Activated naive CD4-positive, alpha-beta T cell treated with anti-CD3 and anti-CD28 coated beads for 36 hours (primary cell): ENCODE data around the gene PWP2. TPM values are rescaled to one million over a fixed set of nuclear protein-coding genes. Genes with fewer than 3 reads are reported as not detected.
A peak's percentile ranks its signal among the peaks of the same experiment; 100 is the strongest.

ENCODE experiments used
- CTCF ChIA-PET: fragments of 350-600 bp; sonication (Branson Sonifier 250); formaldehyde crosslinking; loops from one replicate; lab custom pipeline; 2021; ENCODE audit warnings: antibody characterized with exemption; lab: Charles Lee
- DNase-seq: peaks from one replicate; pipeline ENCODE4 v3.0.0-alpha.2; 2020
- H3K27ac Mint-ChIP-seq: one replicate; pipeline ENCODE4 v1.8.0; 2021; ENCODE audit warnings: mild to moderate bottlenecking, mixed read lengths
- H3K27me3 Mint-ChIP-seq: one replicate; pipeline ENCODE4 v1.8.0; 2021; ENCODE audit warnings: low read depth, mixed read lengths
- H3K36me3 Mint-ChIP-seq: one replicate; pipeline ENCODE4 v1.8.0; 2021; ENCODE audit warnings: low read depth, mixed read lengths
- H3K4me1 Mint-ChIP-seq: one replicate; pipeline ENCODE4 v1.8.0; 2021; ENCODE audit warnings: low read depth, mixed read lengths
- H3K4me3 Mint-ChIP-seq: one replicate; pipeline ENCODE4 v1.8.0; 2021; ENCODE audit warnings: mild to moderate bottlenecking, moderate library complexity, mixed read lengths
- H3K9me3 Mint-ChIP-seq: one replicate; pipeline ENCODE4 v1.8.0; 2021; ENCODE audit warnings: mixed read lengths
- intact Hi-C: fragments of 100-400 bp; cut with micrococcal nuclease; formaldehyde crosslinking; loops from one replicate; pipeline ENCODE4 v1.15.1; 2023
- total RNA-seq, 2 experiments: library from RNA; stranded (reverse); gene quantifications; one replicate each; pipeline ENCODE4 v1.2.3, GENCODE V29; 2021

The PWP2 gene
- total RNA-seq, 2 experiments from 2014 or later, result 29.6 to 30.9 TPM

DNA sequence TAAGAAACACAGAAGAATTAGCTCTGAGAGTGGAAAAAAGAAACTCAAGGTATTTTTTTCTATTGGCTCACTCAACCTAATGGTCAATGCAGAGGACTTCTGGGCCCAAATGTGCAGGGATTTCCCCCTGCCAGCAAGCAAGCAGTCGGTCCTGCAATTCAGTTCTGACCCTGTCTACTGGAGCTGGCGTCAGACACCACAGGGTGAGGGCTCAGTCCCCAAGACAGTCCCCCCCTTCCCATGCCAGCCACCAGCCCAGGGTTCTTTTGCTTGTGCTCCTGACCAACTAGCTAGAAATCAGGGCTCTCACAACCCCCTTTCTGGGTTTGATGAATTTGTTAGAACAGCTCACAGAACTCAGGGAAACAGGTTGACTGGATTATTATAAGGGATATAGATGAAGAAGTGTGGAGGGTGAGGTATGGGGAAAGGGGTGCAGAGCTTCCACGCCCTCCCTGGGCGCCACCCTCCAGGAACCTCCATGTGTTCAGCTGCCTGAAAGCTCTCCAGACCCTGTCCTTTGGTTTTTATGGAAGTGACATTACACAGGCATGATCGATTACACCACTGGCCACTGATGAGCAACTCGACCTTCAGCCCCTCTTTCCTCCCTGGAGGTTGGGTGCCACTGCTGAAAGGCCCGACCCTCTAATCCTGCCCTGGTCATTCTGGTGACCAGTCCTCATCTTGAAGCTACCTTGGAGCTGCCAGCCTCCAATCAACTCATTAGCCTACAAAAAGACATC lies 22.5 kb upstream of the PWP2 start:
- CTCF ChIA-PET, result interaction anchor here (0.7 to 3.0 kb wide), 7 partner anchors 9 to 217 kb away, joined by 3 to 14 read pairs (median 3); no protein-coding TSS in a partner anchor
- H3K27ac Mint-ChIP-seq, result peak overlapping the region; percentile 97
- H3K9me3 Mint-ChIP-seq, result no peaks in the 10 kb centered on the region
- H3K36me3 Mint-ChIP-seq, result peaks cover 72% of the 10 kb centered on the region
- no peaks in the 10 kb centered on the region for H3K27me3 Mint-ChIP-seq
- intact Hi-C loops, result no loop called here
- DNase-seq, result no peak
- H3K4me3 Mint-ChIP-seq, result peak overlapping the region; percentile 58
- peaks cover 88% of the 10 kb centered on the region for H3K4me1 Mint-ChIP-seq

GRCh38 chr21:44085491-44086321 lies 21.5 kb upstream of the PWP2 start:
- peaks cover 74% of the 10 kb centered on the region for H3K36me3 Mint-ChIP-seq
- intact Hi-C loops, result no loop called here
- peak overlapping the region; percentile 97 for H3K27ac Mint-ChIP-seq
- no peak overlapping the region for H3K4me3 Mint-ChIP-seq
- no peaks in the 10 kb centered on the region for H3K9me3 Mint-ChIP-seq
- peaks cover 96% of the 10 kb centered on the region for H3K4me1 Mint-ChIP-seq
- CTCF ChIA-PET, result interaction anchor here (0.6 to 1.7 kb wide), 7 partner anchors 20 to 216 kb away, joined by 3 to 5 read pairs (median 3); no protein-coding TSS in a partner anchor
- no peak for DNase-seq
- no peaks in the 10 kb centered on the region for H3K27me3 Mint-ChIP-seq

DNA sequence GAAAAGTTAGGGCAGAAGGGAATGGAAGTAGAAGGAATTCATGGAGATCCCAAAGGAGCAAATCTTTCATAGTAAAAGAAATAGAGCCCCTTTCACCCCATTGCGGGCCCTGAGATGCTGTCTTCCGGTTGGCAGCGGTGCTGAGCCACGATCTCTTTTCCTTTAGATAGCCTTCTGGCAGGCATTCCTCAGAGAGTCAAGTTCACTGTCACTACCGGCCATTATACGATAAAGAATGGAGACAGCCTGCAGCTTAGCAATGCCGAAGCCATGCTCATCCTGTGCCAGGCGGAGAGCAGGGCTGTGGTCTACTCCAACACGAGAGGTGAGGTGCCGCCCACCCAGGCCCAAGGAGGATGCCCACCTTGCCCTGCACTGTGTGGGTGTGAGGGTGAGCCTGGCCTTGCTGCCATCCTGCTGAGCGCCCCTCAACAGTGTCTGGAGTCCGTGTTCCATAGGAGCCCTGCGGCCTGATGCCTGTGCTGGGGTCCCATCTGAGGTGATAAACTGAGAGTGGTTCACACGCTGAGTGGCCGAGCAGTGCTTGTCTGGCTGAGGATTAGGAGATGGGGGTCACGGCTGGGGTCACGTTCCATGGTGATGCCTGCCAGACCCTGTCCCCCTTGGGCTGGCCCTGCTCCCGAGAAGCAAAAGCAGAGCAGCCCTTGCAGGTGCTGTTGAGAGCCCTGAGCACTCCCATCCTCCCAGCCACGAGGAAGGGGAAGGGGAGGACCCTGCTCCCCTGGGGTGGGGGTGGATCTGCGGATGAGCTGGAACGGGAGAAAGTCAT lies 20.4 kb upstream of the PWP2 start:
- Mint-ChIP-seq H3K4me1 (peaks cover 88% of the 10 kb centered on the region), H3K27ac (peak overlapping the region; percentile 97), H3K27me3 (no peaks in the 10 kb centered on the region), H3K9me3 (no peaks in the 10 kb centered on the region), H3K4me3 (no peak overlapping the region), H3K36me3 (peaks cover 65% of the 10 kb centered on the region)
- DNase-seq, result no peak
- CTCF ChIA-PET, result interaction anchor here (1.2 kb wide), 1 partner anchor 73 kb away, joined by 3 read pairs; no protein-coding TSS in a partner anchor
- intact Hi-C loops, result no loop called here

- H3K36me3 Mint-ChIP-seq, result peaks cover 57% of the 10 kb centered on the region
- H3K27ac Mint-ChIP-seq, result peak overlapping the region; percentile 97
- H3K4me1 Mint-ChIP-seq, result peaks cover 79% of the 10 kb centered on the region
- CTCF ChIA-PET, result interaction anchor here (0.8 to 1.2 kb wide), 2 partner anchors 8 to 74 kb away, joined by 3 read pairs; no protein-coding TSS in a partner anchor
- DNase-seq, result no peak
- H3K4me3 Mint-ChIP-seq, result no peak overlapping the region
- H3K27me3 Mint-ChIP-seq, result no peaks in the 10 kb centered on the region
- H3K9me3 Mint-ChIP-seq, result no peaks in the 10 kb centered on the region
- intact Hi-C loops, result no loop called here
These were observed 19.5 kb upstream of the PWP2 start for GRCh38 chr21:44087426-44088400.

DNA sequence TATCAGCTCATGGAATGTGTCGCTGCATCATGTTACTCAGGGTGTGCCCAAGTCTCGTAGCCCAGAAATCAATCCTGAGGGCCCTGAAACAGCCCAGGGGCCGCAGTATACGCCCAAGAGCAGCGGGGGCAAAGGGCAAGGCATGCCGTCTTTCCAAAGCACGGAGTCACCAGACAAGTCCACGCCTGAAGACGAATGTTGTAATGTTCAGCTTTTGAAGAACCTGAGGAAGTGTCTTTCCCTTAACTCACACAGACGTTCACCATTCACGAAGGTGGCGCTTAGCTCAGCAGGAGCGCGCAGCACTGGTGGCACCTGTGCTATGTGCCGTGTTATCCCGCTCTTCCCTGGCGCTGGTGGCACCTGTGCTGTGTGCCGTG lies 18.8 kb upstream of the PWP2 start:
- DNase-seq, result no peak
- CTCF ChIA-PET, result interaction anchor here (0.8 to 1.2 kb wide), 2 partner anchors 9 to 75 kb away, joined by 3 read pairs; no protein-coding TSS in a partner anchor
- Mint-ChIP-seq H3K4me1 (peaks cover 72% of the 10 kb centered on the region), H3K27ac (peak overlapping the region; percentile 97), H3K36me3 (peaks cover 53% of the 10 kb centered on the region), H3K4me3 (no peak overlapping the region), H3K27me3 (no peaks in the 10 kb centered on the region), H3K9me3 (no peaks in the 10 kb centered on the region)
- intact Hi-C loops, result no loop called here

- intact Hi-C loops, result loop anchor here (1.0 kb wide), 2 partner anchors 24 to 76 kb away; no protein-coding TSS in a partner anchor
- no peaks in the 10 kb centered on the region for H3K9me3 Mint-ChIP-seq
- H3K36me3 Mint-ChIP-seq, result peaks cover 56% of the 10 kb centered on the region
- peaks cover 63% of the 10 kb centered on the region for H3K4me1 Mint-ChIP-seq
- H3K4me3 Mint-ChIP-seq, result peak overlapping the region; percentile 22
- H3K27ac Mint-ChIP-seq, result peak overlapping the region; percentile 97
- CTCF ChIA-PET, result interaction anchor here (0.5 kb wide), 1 partner anchor 44 kb away, joined by 3 read pairs; no protein-coding TSS in a partner anchor
- DNase-seq, result peak; percentile 59
- H3K27me3 Mint-ChIP-seq, result no peaks in the 10 kb centered on the region
These were observed 17.9 kb upstream of the PWP2 start for GRCh38 chr21:44089001-44089911.

DNA sequence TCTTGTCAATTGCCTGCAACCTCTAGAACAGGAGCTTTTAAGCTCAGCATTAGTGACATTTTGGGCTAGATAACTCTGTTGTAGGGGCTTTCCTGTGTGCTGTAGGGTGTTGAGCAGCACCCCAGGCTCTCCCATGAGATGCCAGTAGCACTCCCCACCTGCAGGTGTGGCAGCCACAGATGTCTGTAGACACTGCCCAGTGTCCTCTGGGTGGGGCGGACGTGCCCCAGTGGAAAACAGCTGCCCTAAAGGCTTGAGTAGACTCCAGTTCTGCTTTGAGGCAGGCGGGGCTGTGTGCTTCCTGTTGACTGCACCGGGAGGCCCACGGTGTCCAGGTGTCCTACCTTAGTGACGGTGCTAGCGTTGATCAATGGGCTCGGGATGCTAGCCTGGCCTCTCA lies 16.9 kb upstream of the PWP2 start:
- H3K9me3 Mint-ChIP-seq, result no peaks in the 10 kb centered on the region
- DNase-seq, result no peak
- H3K4me3 Mint-ChIP-seq, result no peak overlapping the region
- H3K27ac Mint-ChIP-seq, result peak overlapping the region; percentile 81
- intact Hi-C loops, result no loop called here
- H3K27me3 Mint-ChIP-seq, result no peaks in the 10 kb centered on the region
- CTCF ChIA-PET, result no interaction called here
- H3K36me3 Mint-ChIP-seq, result peaks cover 53% of the 10 kb centered on the region
- peaks cover 53% of the 10 kb centered on the region for H3K4me1 Mint-ChIP-seq

DNA sequence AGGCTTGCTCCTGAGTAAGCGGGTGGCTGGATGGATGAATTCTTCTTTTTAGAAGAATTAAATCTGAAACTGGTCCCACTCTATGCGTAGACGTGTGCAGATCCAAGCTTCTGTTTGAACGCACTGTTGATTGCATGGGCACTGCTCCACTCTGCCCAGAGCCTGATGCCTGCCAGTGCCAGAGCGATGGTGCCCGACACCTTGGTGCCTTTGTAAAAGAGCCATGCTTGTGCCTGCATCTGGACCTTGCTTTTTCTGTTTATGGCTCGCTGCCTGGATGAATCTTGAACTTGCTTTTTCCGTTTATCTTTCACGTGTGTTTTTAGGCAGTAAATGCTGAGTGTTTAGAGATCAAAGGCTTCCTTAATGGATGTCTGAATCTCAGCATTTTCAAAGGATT lies 15.0 kb upstream of the PWP2 start:
- H3K9me3 Mint-ChIP-seq, result no peaks in the 10 kb centered on the region
- CTCF ChIA-PET, result interaction anchor here (0.6 to 2.9 kb wide), 2 partner anchors 8 to 13 kb away, joined by 3 to 11 read pairs; no protein-coding TSS in a partner anchor
- intact Hi-C loops, result no loop called here
- no peaks in the 10 kb centered on the region for H3K27me3 Mint-ChIP-seq
- peaks cover 41% of the 10 kb centered on the region for H3K36me3 Mint-ChIP-seq
- no peak for DNase-seq
- no peak overlapping the region for H3K27ac Mint-ChIP-seq
- H3K4me3 Mint-ChIP-seq, result no peak overlapping the region
- H3K4me1 Mint-ChIP-seq, result peaks cover 34% of the 10 kb centered on the region

GRCh38 chr21:44093761-44094160 lies 13.4 kb upstream of the PWP2 start:
- H3K27me3 Mint-ChIP-seq, result no peaks in the 10 kb centered on the region
- no peaks in the 10 kb centered on the region for H3K9me3 Mint-ChIP-seq
- peaks cover 30% of the 10 kb centered on the region for H3K36me3 Mint-ChIP-seq
- intact Hi-C loops, result no loop called here
- no peak for DNase-seq
- peak overlapping the region; percentile 30 for H3K27ac Mint-ChIP-seq
- H3K4me1 Mint-ChIP-seq, result peaks cover 18% of the 10 kb centered on the region
- CTCF ChIA-PET, result interaction anchor here (0.7 to 2.9 kb wide), 2 partner anchors 10 to 175 kb away, joined by 4 to 11 read pairs; no protein-coding TSS in a partner anchor
- no peak overlapping the region for H3K4me3 Mint-ChIP-seq

DNA sequence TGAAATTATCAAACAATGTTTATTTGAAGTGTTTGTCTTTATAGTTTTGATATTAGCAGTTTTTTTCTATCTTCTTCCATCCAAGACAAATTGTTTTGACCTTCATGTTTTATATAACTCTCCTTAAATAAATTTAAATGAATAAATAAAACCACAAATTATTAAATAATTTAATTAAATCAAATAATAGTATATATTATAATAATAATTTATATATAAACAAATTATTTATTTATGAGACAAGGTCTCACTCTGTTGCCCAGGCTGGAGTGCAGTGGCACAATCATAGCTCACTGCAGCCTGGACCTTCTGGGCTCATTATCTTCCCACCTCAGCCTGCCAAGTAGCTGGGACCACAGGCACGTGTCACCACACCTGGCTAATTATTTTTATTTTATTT lies 12.4 kb upstream of the PWP2 start:
- no peak for DNase-seq
- Mint-ChIP-seq H3K9me3 (no peaks in the 10 kb centered on the region), H3K27me3 (no peaks in the 10 kb centered on the region), H3K27ac (no peak overlapping the region), H3K36me3 (peaks cover 21% of the 10 kb centered on the region), H3K4me1 (peaks cover 8% of the 10 kb centered on the region), H3K4me3 (no peak overlapping the region)
- CTCF ChIA-PET, result interaction anchor here (2.9 kb wide), 1 partner anchor 11 kb away, joined by 11 read pairs; no protein-coding TSS in a partner anchor
- intact Hi-C loops, result no loop called here
